Ecto neural progenitor cell (in vitro differentiated cells): ENCODE data around the gene LASP1NB.
"Not testable (repeated sequence)": the region's sequence is repeated elsewhere in the genome, so short reads cannot be mapped to it uniquely, and the experiment has no call there.

ENCODE experiments used
- DNase-seq: peaks from one replicate; pipeline ENCODE4 v3.0.0-alpha.2; 2018; ENCODE audit warnings: low spot score

The LASP1NB gene

GRCh38 chr17:38918129-38918913 is 7.1 kb upstream of the LASP1NB start:
- peak; percentile 73 for DNase-seq

- DNase-seq: no peak
Measured at GRCh38 chr17:38918916-38919315, 6.5 kb upstream of the LASP1NB start.

- peak; percentile 42 for DNase-seq
Measured at GRCh38 chr17:38919316-38920078, 5.9 kb upstream of the LASP1NB start.

- no peak for DNase-seq
Measured at GRCh38 chr17:38920374-38921291, 4.8 kb upstream of the LASP1NB start.

GRCh38 chr17:38921756-38922411 is 3.5 kb upstream of the LASP1NB start:
- peak; percentile 54 for DNase-seq

- peak; percentile 72 for DNase-seq
Measured at GRCh38 chr17:38922538-38923297, 2.7 kb upstream of the LASP1NB start.

- peak; percentile 26 for DNase-seq
Measured at GRCh38 chr17:38926293-38927070, 1.1 kb downstream of the LASP1NB start.

GRCh38 chr17:38930782-38931181 is 5.4 kb downstream of the LASP1NB start:
- not testable (repeated sequence) for DNase-seq

- peak; percentile 21 for DNase-seq
Measured at GRCh38 chr17:38933962-38934361, 8.5 kb downstream of the LASP1NB start.

- DNase-seq: no peak
Measured at GRCh38 chr17:38939987-38940386, 14.6 kb downstream of the LASP1NB start.

GRCh38 chr17:38940404-38940803 is 15.0 kb downstream of the LASP1NB start:
- no peak for DNase-seq

- DNase-seq: no peak
Measured at GRCh38 chr17:38942696-38943334, 17.4 kb downstream of the LASP1NB start.

GRCh38 chr17:38943607-38944006 is 18.2 kb downstream of the LASP1NB start:
- DNase-seq: no peak

- DNase-seq: no peak
Measured at GRCh38 chr17:38947189-38947588, 21.8 kb downstream of the LASP1NB start.

GRCh38 chr17:38953800-38954199 is 28.4 kb downstream of the LASP1NB start:
- DNase-seq: not testable (repeated sequence)

GRCh38 chr17:38958326-38958725 is 32.9 kb downstream of the LASP1NB start:
- no peak for DNase-seq

GRCh38 chr17:38958756-38959155 is 33.3 kb downstream of the LASP1NB start:
- peak; percentile 5 for DNase-seq

GRCh38 chr17:38959508-38959907 is 34.1 kb downstream of the LASP1NB start:
- DNase-seq: peak; percentile 22

GRCh38 chr17:38960402-38960801 is 35.0 kb downstream of the LASP1NB start:
- no peak for DNase-seq

- no peak for DNase-seq
Measured at GRCh38 chr17:38961413-38961812, 36.0 kb downstream of the LASP1NB start.
